ENCODE measurements around the gene CHCHD6.

Gene CHCHD6

GRCh38 chr3:126749931-126750755 is 46.1 kb downstream of the CHCHD6 start:
- Histone ChIP-seq H3K4me1 (ENCODE audit: insufficient read depth, low read length) (peaks cover 22% of the 10 kb centered on the region), H3K9me3 (ENCODE audit: insufficient read depth, low read depth, low read length) (no peaks in the 10 kb centered on the region), H3K36me3 (ENCODE audit: insufficient read depth, low read depth, low read length) (no peaks in the 10 kb centered on the region), H3K27ac (ENCODE audit: low read length) (no peak overlapping the region), H3K9ac (ENCODE audit: low read depth, low read length) (peak overlapping the region; percentile 3; the same call in 1 of the 2 replicates), H3K27me3 (ENCODE audit: insufficient read depth, low read length) (no peaks in the 10 kb centered on the region), H3K4me3 (ENCODE audit: low read length) (no peak overlapping the region)

- Histone ChIP-seq H3K9me3 (ENCODE audit: insufficient read depth, low read depth, low read length) (no peaks in the 10 kb centered on the region), H3K4me3 (ENCODE audit: low read length) (no peak overlapping the region), H3K9ac (ENCODE audit: low read depth, low read length) (peak overlapping the region; percentile 3; the same call in 1 of the 2 replicates), H3K27me3 (ENCODE audit: insufficient read depth, low read length) (no peaks in the 10 kb centered on the region), H3K4me1 (ENCODE audit: insufficient read depth, low read length) (peaks cover 22% of the 10 kb centered on the region), H3K36me3 (ENCODE audit: insufficient read depth, low read depth, low read length) (no peaks in the 10 kb centered on the region), H3K27ac (ENCODE audit: low read length) (peak overlapping the region; percentile 43)
Observed at GRCh38 chr3:126750756-126751121, 46.7 kb downstream of the CHCHD6 start.

- Histone ChIP-seq H3K9ac (ENCODE audit: low read depth, low read length) (peak overlapping the region; percentile 56; the same call in 1 of the 2 replicates), H3K4me3 (ENCODE audit: low read length) (peak overlapping the region; percentile 15; the same call in 1 of the 2 replicates), H3K9me3 (ENCODE audit: insufficient read depth, low read depth, low read length) (no peaks in the 10 kb centered on the region), H3K4me1 (ENCODE audit: insufficient read depth, low read length) (peaks cover 22% of the 10 kb centered on the region), H3K36me3 (ENCODE audit: insufficient read depth, low read depth, low read length) (no peaks in the 10 kb centered on the region), H3K27ac (ENCODE audit: low read length) (peak overlapping the region; percentile 25), H3K27me3 (ENCODE audit: insufficient read depth, low read length) (no peaks in the 10 kb centered on the region)
Observed at GRCh38 chr3:126751611-126752302, 47.7 kb downstream of the CHCHD6 start.

- H3K27ac ChIP-seq (ENCODE audit: low read length), result no peak overlapping the region
- no peaks in the 10 kb centered on the region for H3K36me3 ChIP-seq (ENCODE audit: insufficient read depth, low read depth, low read length)
- H3K9ac ChIP-seq (ENCODE audit: low read depth, low read length), result peak overlapping the region; percentile 56; the same call in 1 of the 2 replicates
- peaks cover 22% of the 10 kb centered on the region for H3K4me1 ChIP-seq (ENCODE audit: insufficient read depth, low read length)
- H3K9me3 ChIP-seq (ENCODE audit: insufficient read depth, low read depth, low read length), result no peaks in the 10 kb centered on the region
- no peaks in the 10 kb centered on the region for H3K27me3 ChIP-seq (ENCODE audit: insufficient read depth, low read length)
- H3K4me3 ChIP-seq (ENCODE audit: low read length), result no peak overlapping the region; the same call in 1 of the 2 replicates
Observed at GRCh38 chr3:126752303-126753190, 48.5 kb downstream of the CHCHD6 start.

GRCh38 chr3:126753191-126754160 is 49.4 kb downstream of the CHCHD6 start:
- Histone ChIP-seq H3K27ac (ENCODE audit: low read length) (no peak overlapping the region), H3K4me1 (ENCODE audit: insufficient read depth, low read length) (peaks cover 22% of the 10 kb centered on the region), H3K4me3 (ENCODE audit: low read length) (no peak overlapping the region), H3K27me3 (ENCODE audit: insufficient read depth, low read length) (no peaks in the 10 kb centered on the region), H3K9ac (ENCODE audit: low read depth, low read length) (no peak overlapping the region), H3K9me3 (ENCODE audit: insufficient read depth, low read depth, low read length) (no peaks in the 10 kb centered on the region), H3K36me3 (ENCODE audit: insufficient read depth, low read depth, low read length) (no peaks in the 10 kb centered on the region)

GRCh38 chr3:126755866-126756265 is 51.8 kb downstream of the CHCHD6 start:
- Histone ChIP-seq H3K36me3 (ENCODE audit: insufficient read depth, low read depth, low read length) (no peaks in the 10 kb centered on the region), H3K27me3 (ENCODE audit: insufficient read depth, low read length) (no peaks in the 10 kb centered on the region), H3K9me3 (ENCODE audit: insufficient read depth, low read depth, low read length) (no peaks in the 10 kb centered on the region), H3K4me1 (ENCODE audit: insufficient read depth, low read length) (peaks cover 18% of the 10 kb centered on the region), H3K27ac (ENCODE audit: low read length) (no peak overlapping the region), H3K9ac (ENCODE audit: low read depth, low read length) (no peak overlapping the region), H3K4me3 (ENCODE audit: low read length) (no peak overlapping the region)

- Histone ChIP-seq H3K36me3 (ENCODE audit: insufficient read depth, low read depth, low read length) (no peaks in the 10 kb centered on the region), H3K4me1 (ENCODE audit: insufficient read depth, low read length) (no peaks in the 10 kb centered on the region), H3K27me3 (ENCODE audit: insufficient read depth, low read length) (no peaks in the 10 kb centered on the region), H3K9me3 (ENCODE audit: insufficient read depth, low read depth, low read length) (no peaks in the 10 kb centered on the region), H3K4me3 (ENCODE audit: low read length) (no peak overlapping the region), H3K27ac (ENCODE audit: low read length) (no peak overlapping the region), H3K9ac (ENCODE audit: low read depth, low read length) (no peak overlapping the region)
Observed at GRCh38 chr3:126758026-126758425, 54.0 kb downstream of the CHCHD6 start.

GRCh38 chr3:126758882-126759281 is 54.8 kb downstream of the CHCHD6 start:
- no peaks in the 10 kb centered on the region for H3K27me3 ChIP-seq (ENCODE audit: insufficient read depth, low read length)

GRCh38 chr3:126760541-126760940 is 56.5 kb downstream of the CHCHD6 start:
- H3K9ac ChIP-seq (ENCODE audit: low read depth, low read length), result no peak overlapping the region
- H3K4me1 ChIP-seq (ENCODE audit: insufficient read depth, low read length), result no peaks in the 10 kb centered on the region
- no peaks in the 10 kb centered on the region for H3K27me3 ChIP-seq (ENCODE audit: insufficient read depth, low read length)
- no peak overlapping the region for H3K4me3 ChIP-seq (ENCODE audit: low read length)
- no peaks in the 10 kb centered on the region for H3K9me3 ChIP-seq (ENCODE audit: insufficient read depth, low read depth, low read length)
- H3K36me3 ChIP-seq (ENCODE audit: insufficient read depth, low read depth, low read length), result no peaks in the 10 kb centered on the region
- H3K27ac ChIP-seq (ENCODE audit: low read length), result no peak overlapping the region

More at GRCh38 chr3:126758882-126759281, 54.8 kb downstream of the CHCHD6 start:
- H3K4me3 ChIP-seq (ENCODE audit: low read length), result no peak overlapping the region
- H3K36me3 ChIP-seq (ENCODE audit: insufficient read depth, low read depth, low read length), result no peaks in the 10 kb centered on the region
- H3K9ac ChIP-seq (ENCODE audit: low read depth, low read length), result no peak overlapping the region
- H3K9me3 ChIP-seq (ENCODE audit: insufficient read depth, low read depth, low read length), result no peaks in the 10 kb centered on the region
- no peaks in the 10 kb centered on the region for H3K4me1 ChIP-seq (ENCODE audit: insufficient read depth, low read length)
- no peak overlapping the region for H3K27ac ChIP-seq (ENCODE audit: low read length)

GRCh38 chr3:126763035-126763434 is 59.0 kb downstream of the CHCHD6 start:
- no peaks in the 10 kb centered on the region for H3K27me3 ChIP-seq (ENCODE audit: insufficient read depth, low read length)
- H3K9me3 ChIP-seq (ENCODE audit: insufficient read depth, low read depth, low read length), result no peaks in the 10 kb centered on the region
- no peak overlapping the region for H3K9ac ChIP-seq (ENCODE audit: low read depth, low read length)
- H3K27ac ChIP-seq (ENCODE audit: low read length), result no peak overlapping the region
- no peaks in the 10 kb centered on the region for H3K4me1 ChIP-seq (ENCODE audit: insufficient read depth, low read length)
- no peak overlapping the region for H3K4me3 ChIP-seq (ENCODE audit: low read length)
- no peaks in the 10 kb centered on the region for H3K36me3 ChIP-seq (ENCODE audit: insufficient read depth, low read depth, low read length)
